ENCODE results near the gene APC. TPM values are rescaled to one million over a fixed set of nuclear protein-coding genes. Genes with fewer than 3 reads are reported as not detected.

Gene APC
- total RNA-seq, 1 experiment from 2014 or later, result 26.0 TPM

DNA sequence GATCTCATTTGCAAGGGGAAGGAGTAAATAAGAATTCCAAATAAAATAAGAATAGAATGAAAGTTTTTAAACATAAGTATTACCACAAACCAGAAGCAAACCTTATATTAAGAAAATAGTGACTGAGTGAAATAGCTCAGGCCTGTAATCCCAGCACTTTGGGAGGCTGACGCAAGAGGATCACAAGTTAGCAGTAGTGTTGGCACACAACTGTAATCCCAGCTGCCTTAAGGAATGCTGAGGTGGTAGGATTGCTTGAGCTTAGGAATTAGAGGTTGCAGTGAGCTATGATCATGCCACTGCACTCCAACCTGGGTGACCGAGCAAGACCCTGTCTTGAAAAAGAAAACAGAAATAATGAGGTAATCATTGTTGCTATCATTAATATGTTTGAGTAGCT lies 47.0 kb downstream of the APC start:
- no peak for DNase-seq (ENCODE audit: low spot score)

DNA sequence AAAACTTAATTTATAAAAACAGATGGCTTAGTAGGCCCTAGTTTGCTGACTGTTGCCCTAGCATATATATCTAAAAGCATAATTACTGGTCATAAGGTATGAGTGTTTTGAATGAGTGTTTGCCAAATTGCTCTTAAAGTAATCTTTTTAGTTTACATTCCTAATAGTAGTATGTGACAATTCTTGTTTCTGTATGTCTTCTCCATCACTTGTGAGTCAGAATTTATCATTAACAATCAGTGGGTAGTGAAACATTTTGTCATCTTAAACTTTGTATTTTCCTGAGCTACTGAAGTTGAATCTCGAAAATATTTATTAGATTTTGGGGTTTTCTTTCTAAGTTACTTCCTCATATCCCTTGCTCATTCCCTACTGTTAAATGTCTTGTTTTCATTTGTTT lies 49.6 kb downstream of the APC start:
- no peak for DNase-seq (ENCODE audit: low spot score)

DNA sequence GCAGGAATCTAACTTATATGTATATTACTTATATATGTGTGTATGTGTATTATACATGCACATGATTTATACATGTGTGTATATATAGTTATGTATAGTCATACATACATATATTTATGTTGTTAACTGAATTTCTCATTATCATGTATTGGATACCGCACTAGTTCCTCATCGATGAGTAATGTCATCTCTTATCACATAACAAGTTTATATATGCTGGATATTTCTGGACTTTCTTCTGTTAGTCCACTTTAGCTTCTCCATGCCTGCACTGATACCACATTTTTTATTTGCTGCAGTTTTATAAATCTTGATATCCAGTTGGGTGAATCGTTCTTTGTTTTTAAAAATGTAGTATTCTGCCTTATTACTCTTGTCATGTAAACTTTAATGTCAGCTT lies 50.2 kb downstream of the APC start:
- no peak for DNase-seq (ENCODE audit: low spot score)

DNA sequence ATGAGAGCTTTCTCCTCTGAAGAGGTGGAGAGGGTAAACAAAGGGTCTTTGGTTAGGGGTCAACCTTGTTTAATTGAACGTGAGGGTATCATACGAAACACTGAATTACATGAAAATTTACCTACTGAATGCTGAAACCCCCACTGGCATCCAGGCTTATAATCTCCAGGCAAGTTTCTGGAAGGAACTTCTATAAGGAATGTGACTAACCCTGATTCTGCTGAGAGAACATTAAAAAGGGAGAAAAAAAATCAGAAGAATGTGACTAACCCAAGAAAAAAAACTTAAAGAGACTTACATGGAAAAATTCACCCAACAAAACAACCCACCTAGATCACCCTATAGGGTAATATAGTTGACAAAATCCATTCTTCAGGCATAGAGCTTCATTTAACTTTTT lies 55.5 kb downstream of the APC start:
- DNase-seq (ENCODE audit: low spot score), result no peak

DNA sequence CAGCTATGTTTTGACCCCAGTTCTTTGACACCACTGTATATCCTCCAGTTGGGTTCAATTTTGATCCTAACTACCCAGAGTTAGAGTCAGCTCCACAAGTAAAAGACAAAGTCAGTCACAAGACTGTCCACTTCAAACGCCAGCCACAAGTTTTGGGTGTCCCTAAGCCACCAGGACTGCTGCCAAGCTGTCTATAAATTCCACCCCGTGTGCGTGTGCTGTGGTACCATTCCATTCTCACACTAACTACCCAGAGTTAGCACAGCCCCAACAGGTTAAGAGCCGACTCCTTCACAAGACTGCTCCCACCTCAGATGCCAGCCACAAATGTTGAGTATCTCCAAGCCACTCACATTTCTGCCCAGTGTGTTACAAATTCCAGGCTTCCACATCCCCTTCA lies 56.7 kb downstream of the APC start:
- no peak for DNase-seq (ENCODE audit: low spot score)

DNA sequence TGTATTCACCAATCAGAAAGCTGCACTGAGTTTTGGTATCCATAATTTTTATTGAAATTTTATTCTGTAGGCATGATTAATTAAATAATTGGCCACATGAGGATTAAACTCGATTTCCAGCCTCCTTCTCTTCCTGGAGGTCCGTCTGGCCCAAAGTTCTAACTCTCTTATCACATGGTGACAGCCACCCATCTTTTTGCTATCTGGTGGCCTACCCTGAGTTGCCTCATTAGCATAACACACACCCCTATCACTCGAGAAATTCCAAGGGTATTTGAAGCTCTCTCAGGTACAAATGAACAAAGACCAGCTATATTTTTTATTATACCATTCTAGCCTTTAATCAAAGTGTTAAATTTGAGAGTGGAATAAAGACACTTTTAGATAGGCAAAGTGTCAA lies 57.7 kb downstream of the APC start:
- DNase-seq (ENCODE audit: low spot score), result no peak

DNA sequence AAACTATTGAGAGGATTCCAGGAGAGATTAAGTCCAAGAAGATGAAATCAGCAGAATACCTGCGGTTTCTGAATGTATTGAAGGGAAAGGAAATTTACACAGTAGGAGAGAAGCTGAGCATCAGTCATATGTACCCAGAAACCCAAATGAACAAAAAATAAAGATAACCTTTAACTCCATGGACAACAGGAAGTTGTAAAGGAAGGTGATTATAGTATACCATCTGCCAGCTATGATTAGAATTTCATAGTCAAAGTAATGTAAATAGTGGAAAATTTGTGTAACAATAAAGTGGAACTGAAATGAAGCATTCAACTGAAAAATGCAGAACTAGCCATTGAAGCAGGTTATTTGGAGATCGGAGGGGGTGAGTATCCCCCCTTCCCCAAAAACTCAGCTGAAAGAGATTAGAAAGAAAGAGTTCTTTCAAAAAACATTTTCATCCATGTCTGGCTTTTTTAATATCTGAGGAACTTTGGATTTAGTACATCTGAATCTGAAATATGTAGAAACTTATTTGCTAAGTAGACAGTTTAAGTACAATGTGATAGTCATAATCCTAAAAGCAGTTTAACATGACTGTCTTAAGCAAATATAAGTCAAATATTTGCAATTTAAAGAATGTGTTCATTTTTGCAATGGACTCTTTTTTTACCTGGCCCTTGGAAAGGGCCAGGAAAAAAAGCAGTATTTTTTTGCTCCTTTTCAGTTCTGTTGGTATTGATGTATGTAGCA lies 58.4 kb downstream of the APC start:
- no peak for DNase-seq (ENCODE audit: low spot score)

DNA sequence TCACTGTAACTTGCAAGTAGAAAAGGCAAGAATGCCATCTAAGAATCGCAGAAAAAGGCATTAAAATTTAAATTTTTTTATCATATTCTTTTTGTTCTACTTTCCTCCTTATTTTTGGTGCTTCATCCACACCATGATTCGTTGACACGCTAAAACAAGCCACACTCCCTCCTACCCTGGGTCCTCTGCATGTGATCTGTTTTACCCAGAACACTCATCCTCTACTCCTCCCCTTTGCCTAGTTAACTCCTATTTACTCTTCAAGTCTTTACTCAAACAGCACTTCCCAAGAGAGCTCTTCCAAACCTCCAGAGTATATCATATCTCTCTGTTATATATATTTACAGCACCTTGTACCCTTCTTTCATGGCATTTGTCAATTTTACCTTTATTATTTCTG lies 62.0 kb downstream of the APC start:
- no peak for DNase-seq (ENCODE audit: low spot score)

DNA sequence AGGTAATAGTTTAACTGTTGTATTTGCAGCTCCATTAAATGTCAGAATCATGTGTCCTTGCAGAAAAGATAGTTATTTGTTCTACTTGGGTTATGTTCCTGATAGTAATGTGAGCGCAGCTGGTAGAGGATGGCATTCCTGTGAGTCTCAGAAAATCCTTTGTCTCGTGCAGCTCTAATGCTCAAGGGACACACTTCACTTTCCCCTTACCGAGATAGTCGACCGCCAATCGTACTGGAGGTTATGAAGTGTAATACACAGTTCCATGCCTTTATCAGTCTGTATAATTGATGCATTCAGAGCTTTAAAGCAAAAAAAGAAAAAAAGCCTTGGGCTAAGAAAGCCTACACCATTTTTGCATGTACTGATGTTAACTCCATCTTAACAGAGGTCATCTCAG lies 63.2 kb downstream of the APC start:
- no peak for DNase-seq (ENCODE audit: low spot score)

DNA sequence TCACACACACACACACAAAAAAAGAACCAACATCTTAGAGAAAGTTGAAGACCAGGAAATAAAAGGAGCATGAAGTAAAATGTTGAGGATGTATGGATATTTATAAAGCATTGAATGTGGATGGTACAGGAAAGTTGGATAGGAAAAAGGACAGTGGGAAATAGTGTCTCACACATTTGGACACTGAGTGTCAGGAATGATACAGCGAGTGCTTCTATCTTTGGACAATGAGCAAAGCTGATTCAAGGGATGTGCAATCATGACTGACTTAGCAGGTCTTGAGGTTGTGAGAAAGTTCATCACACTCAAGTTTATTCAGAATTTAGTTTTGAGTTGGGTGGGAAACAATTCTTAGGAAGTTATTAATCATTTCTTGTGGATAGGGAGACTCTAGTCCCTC lies 73.3 kb downstream of the APC start:
- DNase-seq (ENCODE audit: low spot score), result no peak

DNA sequence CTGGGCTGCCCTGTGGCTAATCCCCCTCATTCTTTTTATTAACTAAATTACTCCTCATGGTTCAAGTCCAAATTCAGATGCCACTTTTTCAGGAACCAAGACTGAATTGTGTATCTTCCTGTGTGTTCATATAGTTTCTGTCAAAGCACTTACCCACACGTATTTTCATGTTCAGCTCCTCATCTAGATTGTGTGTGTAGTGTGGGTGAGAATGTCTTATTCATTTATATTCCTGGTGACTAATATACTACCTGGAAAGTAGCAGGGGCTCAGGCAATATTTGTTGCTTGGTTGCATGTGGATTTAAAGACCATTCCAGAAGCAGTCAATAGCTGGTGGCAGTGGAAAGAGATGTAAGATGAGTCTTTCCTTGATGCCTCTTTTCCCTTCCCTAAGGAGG lies 74.9 kb downstream of the APC start:
- DNase-seq (ENCODE audit: low spot score), result no peak

DNA sequence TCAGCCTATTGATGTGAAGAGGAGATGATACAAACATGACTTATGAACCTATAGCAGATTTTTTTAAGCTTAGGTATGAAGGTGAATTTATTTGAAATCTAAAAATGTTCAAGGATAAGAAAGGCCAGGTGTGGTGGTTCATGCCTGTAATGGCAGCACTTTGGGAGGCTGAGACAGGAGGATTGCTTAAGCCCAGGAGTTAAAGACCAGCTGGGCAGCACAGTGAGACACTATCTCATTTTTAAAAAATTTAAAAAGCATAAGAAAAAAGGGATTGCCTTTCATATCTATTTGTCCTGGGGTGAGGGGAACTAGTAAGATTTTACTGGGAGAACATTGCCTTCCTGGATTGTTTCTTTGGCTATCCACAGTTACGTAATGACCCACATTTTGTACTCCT lies 82.6 kb downstream of the APC start:
- DNase-seq (ENCODE audit: low spot score), result no peak

DNA sequence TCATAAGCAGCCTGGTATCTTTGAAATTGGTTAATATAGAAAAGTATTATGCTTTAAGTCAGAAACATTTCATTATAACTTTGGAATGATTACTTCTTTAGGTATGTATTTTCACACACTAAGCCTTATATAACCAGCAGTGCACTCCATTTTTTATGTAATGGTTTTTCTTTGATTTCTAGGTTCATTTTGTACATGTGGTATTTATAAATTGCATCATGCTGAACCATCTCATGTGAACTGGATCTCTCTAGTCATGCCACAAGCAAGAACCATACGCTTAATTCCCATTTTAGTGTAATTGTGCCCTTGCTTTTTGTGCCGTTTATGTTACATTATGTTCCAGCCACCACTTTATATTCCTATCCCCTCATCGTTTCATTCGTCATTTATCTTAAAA lies 84.8 kb downstream of the APC start:
- DNase-seq (ENCODE audit: low spot score), result no peak

DNA sequence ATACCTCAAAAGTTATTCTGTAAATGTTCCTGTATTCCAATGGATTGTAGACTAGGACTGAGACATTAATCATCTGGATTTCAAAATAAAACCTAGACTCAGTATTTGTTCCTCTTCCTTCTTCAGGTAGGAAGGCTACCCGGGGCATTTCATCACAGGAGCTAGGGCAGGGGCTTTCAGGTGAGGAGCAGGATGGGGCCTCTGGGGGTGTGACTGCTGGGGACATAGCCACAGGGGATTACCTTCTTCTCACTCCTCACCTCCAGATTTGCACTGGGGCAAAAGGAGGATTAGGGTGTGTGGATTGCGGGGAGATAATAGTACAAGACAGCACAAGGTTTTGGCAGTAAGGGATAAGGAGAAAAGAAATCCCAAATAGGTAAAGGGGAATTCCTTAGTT lies 85.5 kb downstream of the APC start:
- DNase-seq (ENCODE audit: low spot score), result no peak

DNA sequence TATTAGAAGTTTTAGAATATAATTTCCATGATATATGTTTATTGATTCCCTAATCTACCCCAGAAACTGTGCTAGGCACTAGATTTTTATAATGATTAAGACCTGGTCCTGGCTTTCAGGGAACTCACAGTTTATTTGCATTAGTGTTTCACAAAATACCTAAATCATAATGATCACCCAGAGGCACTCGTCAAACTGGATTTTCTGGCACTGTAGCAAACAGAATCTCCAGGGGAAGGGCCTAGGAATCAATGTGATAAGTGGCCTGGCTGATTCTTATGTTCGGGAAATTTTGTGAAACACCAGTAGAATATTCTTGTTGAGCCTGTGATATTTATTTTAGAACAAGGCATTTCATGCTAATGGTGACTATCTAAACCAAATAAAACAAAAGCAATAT lies 86.0 kb downstream of the APC start:
- peak; percentile 40 for DNase-seq (ENCODE audit: low spot score)

DNA sequence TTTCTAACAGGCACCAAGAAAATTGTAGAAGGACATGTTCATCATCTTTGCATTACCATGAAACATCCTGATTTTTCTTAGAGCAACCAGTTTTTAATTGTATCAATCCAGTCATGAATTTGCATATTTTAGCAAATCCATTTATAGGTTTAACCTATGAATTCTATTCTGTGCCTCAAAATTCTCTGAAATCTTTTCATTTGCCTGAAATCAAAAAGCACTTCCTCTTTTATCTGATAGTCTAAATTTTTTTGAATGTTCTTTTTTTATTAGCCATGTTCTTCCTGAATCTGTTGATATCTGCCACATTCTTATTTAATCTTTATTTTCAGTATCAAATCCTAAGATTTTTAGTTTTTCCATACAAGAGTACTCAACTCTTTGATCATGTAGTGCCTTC lies 86.5 kb downstream of the APC start:
- no peak for DNase-seq (ENCODE audit: low spot score)

DNA sequence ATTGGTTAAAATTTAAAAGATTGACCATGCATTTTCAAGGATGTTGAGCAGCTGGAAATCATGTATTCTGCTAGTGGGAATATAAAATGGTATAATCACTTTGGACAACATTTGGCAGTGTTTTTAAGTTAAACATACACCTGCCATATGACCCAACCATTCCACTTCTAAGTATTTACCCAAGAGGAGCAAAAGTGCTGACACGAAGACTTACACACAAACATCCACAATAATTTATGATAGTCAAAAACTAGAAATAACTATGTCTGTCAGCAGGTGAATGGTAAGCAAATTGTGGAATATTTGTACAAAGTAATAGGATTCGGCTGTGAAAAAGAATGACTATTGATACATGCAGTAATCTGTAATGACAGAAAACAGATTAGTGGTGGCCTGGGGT lies 92.7 kb downstream of the APC start:
- no peak for DNase-seq (ENCODE audit: low spot score)

DNA sequence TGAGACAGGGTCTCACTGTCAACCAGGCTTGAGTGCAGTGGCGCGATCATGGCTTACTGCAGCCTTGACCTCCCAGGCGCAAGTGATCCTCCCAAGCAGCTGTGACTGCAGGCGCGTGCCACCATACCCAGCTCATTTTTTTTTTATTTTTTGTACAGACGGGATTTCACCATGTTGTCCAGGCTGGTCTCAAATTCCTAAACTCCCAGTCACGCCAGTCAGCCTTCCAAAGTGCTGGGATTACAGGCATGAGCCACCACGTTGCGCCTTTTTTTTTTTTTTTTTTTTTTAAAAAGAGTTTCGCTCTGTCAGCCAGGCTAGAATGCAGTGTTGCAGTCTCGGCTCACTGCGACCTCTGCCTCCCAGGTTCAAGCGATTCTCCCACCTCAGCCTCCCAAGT lies 96.3 kb downstream of the APC start:
- DNase-seq (ENCODE audit: low spot score), result no peak

DNA sequence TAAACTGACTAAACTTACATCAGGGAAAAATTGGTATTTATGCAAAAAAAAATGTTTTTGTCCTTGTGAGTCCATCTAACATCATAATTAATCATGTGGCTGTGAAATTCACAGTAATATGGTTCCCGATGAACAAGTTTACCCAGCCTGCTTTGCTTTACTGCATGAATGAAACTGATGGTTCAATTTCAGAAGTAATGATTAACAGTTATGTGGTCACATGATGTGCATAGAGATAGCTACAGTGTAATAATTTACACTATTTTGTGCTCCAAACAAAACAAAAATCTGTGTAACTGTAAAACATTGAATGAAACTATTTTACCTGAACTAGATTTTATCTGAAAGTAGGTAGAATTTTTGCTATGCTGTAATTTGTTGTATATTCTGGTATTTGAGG lies 106.8 kb downstream of the APC start:
- DNase-seq (ENCODE audit: low spot score), result no peak

DNA sequence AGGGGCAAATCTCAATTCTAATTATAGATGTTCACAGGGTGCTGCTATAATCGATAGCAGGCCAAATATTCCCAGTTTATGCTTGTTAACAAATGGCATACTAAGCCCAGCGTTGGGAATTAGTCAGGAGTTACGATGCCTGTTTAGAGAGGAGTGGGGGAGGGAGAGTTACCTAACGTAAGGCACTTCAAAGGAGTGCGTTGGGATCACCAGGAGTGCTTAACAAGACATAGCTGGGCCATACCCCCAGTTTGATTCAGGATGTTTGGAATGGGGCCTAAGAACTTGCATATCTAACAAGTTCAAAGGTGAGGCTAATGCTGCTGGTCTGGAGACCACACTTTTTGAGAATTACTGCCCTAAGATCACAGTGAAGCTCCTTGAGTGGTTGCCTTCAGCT lies 108.9 kb downstream of the APC start:
- no peak for DNase-seq (ENCODE audit: low spot score)

DNA sequence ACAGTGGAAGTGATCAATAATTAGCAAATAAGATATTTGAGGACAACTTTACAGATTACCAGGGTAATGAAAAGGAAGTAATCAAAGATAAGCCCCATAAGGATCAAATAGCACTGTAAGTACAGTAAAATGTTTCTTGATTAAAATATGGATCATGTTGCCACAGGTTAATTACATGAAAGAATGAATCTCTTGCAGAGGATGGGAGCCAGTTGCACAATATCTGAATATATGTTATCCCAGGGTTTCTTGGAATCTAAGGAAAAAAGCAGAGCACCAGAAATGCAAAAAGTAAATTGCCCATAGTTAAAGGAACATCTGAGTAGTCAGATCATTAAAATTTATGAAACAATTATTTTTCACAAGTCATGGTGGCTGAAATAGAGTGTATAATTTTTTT lies 109.6 kb downstream of the APC start:
- no peak for DNase-seq (ENCODE audit: low spot score)

DNA sequence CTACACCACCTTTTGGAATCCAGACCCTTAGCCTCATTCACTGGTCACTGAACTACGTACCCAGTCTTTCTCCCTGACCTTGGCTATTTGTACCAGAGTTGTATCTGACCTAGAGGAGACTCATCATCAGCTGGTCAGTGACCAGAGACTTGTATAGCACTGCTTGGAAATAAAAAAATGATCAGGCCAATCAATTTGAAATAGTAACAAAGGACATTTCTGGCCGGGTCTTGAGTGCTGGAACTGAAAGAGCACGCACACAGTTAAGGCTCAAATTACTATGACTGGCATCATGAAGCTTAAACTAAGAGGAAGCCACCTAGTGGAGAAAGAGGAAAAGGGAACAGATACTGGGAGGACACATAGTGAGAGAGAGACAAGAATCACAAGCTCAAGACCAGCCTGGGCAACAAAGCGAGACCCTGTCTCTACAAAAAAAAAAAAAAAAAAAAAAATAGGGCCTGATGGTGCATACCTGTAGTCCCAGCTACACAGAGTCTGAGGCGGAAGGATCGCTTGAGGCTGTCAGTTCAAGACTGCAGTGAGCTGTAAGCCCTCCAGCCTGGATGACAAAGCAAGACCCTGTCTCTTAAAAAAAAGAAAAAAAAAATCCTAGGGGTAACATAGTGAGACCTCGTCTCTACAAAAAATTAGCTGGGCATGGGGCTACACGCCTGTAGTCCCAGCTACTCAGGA lies 110.6 kb downstream of the APC start:
- DNase-seq (ENCODE audit: low spot score), result peak; percentile 48

DNA sequence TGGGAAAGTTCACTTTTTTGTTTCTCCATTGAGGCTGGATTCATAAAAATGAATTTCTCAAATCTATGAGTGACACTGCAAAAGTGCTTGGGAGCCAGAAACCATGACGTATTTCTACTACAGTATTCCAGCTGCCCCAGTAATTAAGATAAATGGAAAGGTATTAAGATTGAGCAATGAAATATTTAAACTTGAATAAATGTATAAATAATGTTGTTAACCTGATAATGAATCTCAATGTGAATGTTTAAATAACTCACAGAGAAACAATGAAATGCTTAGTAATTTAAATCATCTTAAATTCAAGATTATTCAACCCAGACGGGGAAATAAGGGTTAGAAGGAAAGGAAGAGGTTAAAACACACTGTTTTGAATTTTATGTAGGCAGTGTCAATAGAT lies 112.2 kb downstream of the APC start:
- no peak for DNase-seq (ENCODE audit: low spot score)

DNA sequence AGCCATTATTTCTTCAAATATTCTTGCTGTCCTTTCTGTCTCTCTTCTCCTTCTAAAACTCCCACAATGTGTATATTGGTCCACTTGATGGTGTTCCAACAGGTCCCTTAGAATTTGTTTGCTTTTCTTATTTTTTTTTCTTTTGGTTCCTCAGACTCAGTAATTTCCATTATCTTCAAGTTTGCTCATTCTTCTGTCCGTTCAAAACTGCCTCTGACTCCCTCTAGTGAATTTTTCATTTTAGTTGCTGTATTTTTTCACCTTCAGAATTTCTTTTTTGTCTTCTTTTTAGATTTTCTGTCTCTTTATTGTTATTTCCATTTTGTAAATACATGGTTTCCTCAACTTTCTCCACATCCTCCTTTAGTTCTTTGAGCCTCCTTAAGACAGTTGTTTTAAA lies 117.0 kb downstream of the APC start:
- no peak for DNase-seq (ENCODE audit: low spot score)
